ENCODE measurements around the gene DNMT3B. TPM values are rescaled to one million over a fixed set of nuclear protein-coding genes. Genes with fewer than 3 reads are reported as not detected.

Gene DNMT3B
- total and polyA plus RNA-seq, 5 experiments from 2014 or later: 0.08 to 0.82 (median 0.55) TPM; not detected in 1

Other genes with a start within 250 kb of the DNMT3B start
- gene NOL4L, start 177.1 kb upstream of the DNMT3B start, total RNA-seq: 10 to 100 TPM; 65.7 to 66.1 TPM
- 10 to 100 TPM; 10.0 to 21.5 (median 14.2) TPM for gene NOL4L, start 177.1 kb upstream of the DNMT3B start, polyA plus RNA-seq
- under 1 TPM; 0.41 to 0.57 TPM for gene C20orf203, start 88.4 kb upstream of the DNMT3B start, total RNA-seq
- gene C20orf203, start 88.4 kb upstream of the DNMT3B start, polyA plus RNA-seq: under 1 TPM in 1 of 3 donors, not detected in 2; 0.18 TPM
- gene COMMD7, start 18.9 kb upstream of the DNMT3B start, total RNA-seq: 10 to 100 TPM; 32.4 to 36.4 TPM
- gene COMMD7, start 18.9 kb upstream of the DNMT3B start, polyA plus RNA-seq: 100 to 1,000 TPM; 120 to 138 (median 123) TPM
- gene MAPRE1, start 57.6 kb downstream of the DNMT3B start, total RNA-seq: 10 to 100 TPM; 81.3 to 86.3 TPM
- gene MAPRE1, start 57.6 kb downstream of the DNMT3B start, polyA plus RNA-seq: 100 to 1,000 TPM; 100 to 112 (median 108) TPM
- gene EFCAB8, start 96.5 kb downstream of the DNMT3B start, total RNA-seq: 1 to 10 TPM; 2.2 to 2.9 TPM
- not detected for gene EFCAB8, start 96.5 kb downstream of the DNMT3B start, polyA plus RNA-seq
- gene SUN5, start 242.0 kb downstream of the DNMT3B start, total RNA-seq: not detected
- gene SUN5, start 242.0 kb downstream of the DNMT3B start, polyA plus RNA-seq: not detected
- not detected for gene BPIFB2, start 245.3 kb downstream of the DNMT3B start, total RNA-seq
- gene BPIFB2, start 245.3 kb downstream of the DNMT3B start, polyA plus RNA-seq: not detected